PC-3 (cell line): ENCODE measurements around the gene AMPD3.

Source experiments
- CTCF ChIP-seq: fragments of 300-600 bp; sonication (generic); conservative IDR thresholded peaks from 2 replicates; pipeline ENCODE4 v1.5.1; 2017; ENCODE audit warnings: antibody characterized with exemption, low read depth, mild to moderate bottlenecking, low read length
- EZH2 ChIP-seq: fragments of 300-600 bp; sonication (generic); IDR thresholded peaks from one replicate; pipeline ENCODE4 v1.6.1; 2017; ENCODE audit warnings: antibody characterized with exemption, mild to moderate bottlenecking, low read length; ENCODE audit not compliant: unreplicated experiment
- EZH2phosphoT487 ChIP-seq: fragments of 300-600 bp; sonication (generic); IDR thresholded peaks from 2 replicates; pipeline ENCODE4 v1.6.1; 2018; ENCODE audit warnings: mild to moderate bottlenecking, antibody characterized with exemption, low read length, borderline replicate concordance

DNA sequence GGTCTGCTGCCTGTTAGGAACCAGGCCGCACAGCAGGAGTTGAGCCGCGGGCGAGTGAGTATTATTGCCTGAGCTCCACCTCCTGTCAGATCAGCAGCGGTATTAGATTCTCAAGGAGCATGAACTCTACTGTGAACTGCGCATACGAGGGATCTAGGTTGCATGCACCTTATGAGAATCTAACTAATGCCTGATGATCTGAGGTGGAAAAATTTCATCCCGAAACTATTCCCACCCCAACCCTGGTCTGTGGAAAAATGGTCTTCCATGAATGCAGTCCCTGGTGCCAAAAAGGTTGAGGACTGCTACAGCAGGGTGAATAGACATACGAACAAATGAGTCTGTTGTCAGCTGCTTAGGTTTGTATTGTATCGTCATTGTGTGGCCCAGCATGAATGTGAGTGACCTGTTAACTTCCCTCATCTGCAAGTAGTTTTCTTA, 56.1 kb downstream of the AMPD3 start:
- no peak for TF ChIP-seq EZH2
- no peak for TF ChIP-seq CTCF
- no peak for TF ChIP-seq EZH2phosphoT487
